ENCODE measurements around the gene NHERF2. TPM values are rescaled to one million over a fixed set of nuclear protein-coding genes. Genes with fewer than 3 reads are reported as not detected.

Gene NHERF2
- total RNA-seq, 4 donors from 2014 or later = 13.8 to 36.5 (median 21.8) TPM

GRCh38 chr16:2036200-2036966, 9.7 kb downstream of the NHERF2 start:
- Histone ChIP-seq H3K36me3 (peaks cover 9% of the 10 kb centered on the region), H3K4me1 (peaks cover 84% of the 10 kb centered on the region), H3K27ac (peak overlapping the region; percentile 75), H3K4me3 (peak overlapping the region; percentile 35), H3K9me3 (no peaks in the 10 kb centered on the region), H3K27me3 (no peaks in the 10 kb centered on the region)
- no peak for DNase-seq (ENCODE audit: low spot score in 2 of 2)
- WGBS = 66% methylated on average over 18 of the region's 47 CpGs
- TF ChIP-seq CTCF (IDR thresholded peaks at IDR 0.05) (no peak), EP300 (IDR thresholded peaks at IDR 0.05) (no peak), POLR2AphosphoS5 (IDR thresholded peaks at IDR 0.05) (no peak), POLR2A (IDR thresholded peaks at IDR 0.05) (no peak)

- 89% methylated on average over 8 of the region's 15 CpGs for WGBS
- no peak for DNase-seq (ENCODE audit: low spot score in 2 of 2)
- peaks cover 85% of the 10 kb centered on the region for H3K4me1 ChIP-seq
- TF ChIP-seq POLR2AphosphoS5 (IDR thresholded peaks at IDR 0.05) (no peak), EP300 (IDR thresholded peaks at IDR 0.05) (no peak), POLR2A (IDR thresholded peaks at IDR 0.05) (no peak)
- H3K36me3 ChIP-seq = peaks cover 9% of the 10 kb centered on the region
- no peaks in the 10 kb centered on the region for H3K27me3 ChIP-seq
- no peak overlapping the region for H3K4me3 ChIP-seq
- H3K9me3 ChIP-seq = no peaks in the 10 kb centered on the region
- H3K27ac ChIP-seq = no peak overlapping the region
Measured at GRCh38 chr16:2037115-2037514, 10.4 kb downstream of the NHERF2 start.

- no peaks in the 10 kb centered on the region for H3K27me3 ChIP-seq
- TF ChIP-seq POLR2AphosphoS5 (IDR thresholded peaks at IDR 0.05) (no peak), CTCF (IDR thresholded peaks at IDR 0.05) (no peak), EP300 (IDR thresholded peaks at IDR 0.05) (no peak)
- peak in 1 of 2 donors; percentile 67 for DNase-seq (ENCODE audit: low spot score in 2 of 2)
- H3K27ac ChIP-seq = peak overlapping the region; percentile 70
- H3K4me3 ChIP-seq = no peak overlapping the region
- peaks cover 83% of the 10 kb centered on the region for H3K4me1 ChIP-seq
- 77% methylated on average over 17 of the region's 29 CpGs for WGBS
- H3K36me3 ChIP-seq = peaks cover 9% of the 10 kb centered on the region
- H3K9me3 ChIP-seq = no peaks in the 10 kb centered on the region
Measured at GRCh38 chr16:2037647-2038381, 11.1 kb downstream of the NHERF2 start.

- TF ChIP-seq CTCF (IDR thresholded peaks at IDR 0.05) (no peak), EP300 (IDR thresholded peaks at IDR 0.05) (no peak), POLR2A (IDR thresholded peaks at IDR 0.05) (no peak), POLR2AphosphoS5 (IDR thresholded peaks at IDR 0.05) (no peak)
- WGBS = 64% methylated on average over 24 of the region's 41 CpGs
- DNase-seq (ENCODE audit: low spot score in 2 of 2) = peak in 1 of 2 donors; percentile 72
- Histone ChIP-seq H3K27ac (peak overlapping the region; percentile 64), H3K9me3 (no peaks in the 10 kb centered on the region), H3K36me3 (peaks cover 9% of the 10 kb centered on the region), H3K4me1 (peaks cover 83% of the 10 kb centered on the region), H3K27me3 (no peaks in the 10 kb centered on the region), H3K4me3 (no peak overlapping the region)
Measured at GRCh38 chr16:2038382-2039231, 11.9 kb downstream of the NHERF2 start.

- peak in 1 of 2 donors; percentile 79 for DNase-seq (ENCODE audit: low spot score in 2 of 2)
Measured at GRCh38 chr16:2039274-2040031, 12.8 kb downstream of the NHERF2 start.

More at GRCh38 chr16:2039274-2040031, 12.8 kb downstream of the NHERF2 start:
- Histone ChIP-seq H3K9me3 (no peaks in the 10 kb centered on the region), H3K4me1 (peaks cover 84% of the 10 kb centered on the region), H3K27ac (peak overlapping the region; percentile 64), H3K36me3 (peaks cover 9% of the 10 kb centered on the region), H3K27me3 (no peaks in the 10 kb centered on the region), H3K4me3 (peak overlapping the region; percentile 7)
- whole genome bisulfite sequencing = 44% methylated on average over 17 of the region's 29 CpGs
- TF ChIP-seq POLR2AphosphoS5 (IDR thresholded peaks at IDR 0.05) (no peak), CTCF (IDR thresholded peaks at IDR 0.05) (no peak), POLR2A (IDR thresholded peaks at IDR 0.05) (no peak), EP300 (IDR thresholded peaks at IDR 0.05) (no peak)
